Stimulated activated CD8-positive, alpha-beta memory T cell treated with anti-CD3 and anti-CD28 coated beads, Interleukin-4, amount 100 ng/mL, for 24 hours (primary cell): ENCODE measurements around the gene PTRHD1.

Experiments used
- DNase-seq: peaks from one replicate; pipeline ENCODE4 v3.0.0-alpha.2; 2020; ENCODE audit warnings: low read depth

The PTRHD1 gene

GRCh38 chr2:24830351-24830750, 37.2 kb upstream of the PTRHD1 start:
- DNase-seq, result no peak

- DNase-seq, result no peak
Measured at GRCh38 chr2:24828238-24828996, 35.2 kb upstream of the PTRHD1 start.

GRCh38 chr2:24827321-24828237, 34.4 kb upstream of the PTRHD1 start:
- peak; percentile 60 for DNase-seq

- DNase-seq, result no peak
Measured at GRCh38 chr2:24826773-24827145, 33.6 kb upstream of the PTRHD1 start.

GRCh38 chr2:24825883-24826772, 32.9 kb upstream of the PTRHD1 start:
- DNase-seq, result no peak

GRCh38 chr2:24824966-24825882, 32.0 kb upstream of the PTRHD1 start:
- no peak for DNase-seq

- DNase-seq, result no peak
Measured at GRCh38 chr2:24824071-24824588, 30.9 kb upstream of the PTRHD1 start.

GRCh38 chr2:24822049-24822706, 29.0 kb upstream of the PTRHD1 start:
- DNase-seq, result no peak

- DNase-seq, result no peak
Measured at GRCh38 chr2:24821433-24821891, 28.3 kb upstream of the PTRHD1 start.

- DNase-seq, result no peak
Measured at GRCh38 chr2:24820598-24821432, 27.6 kb upstream of the PTRHD1 start.

- no peak for DNase-seq
Measured at GRCh38 chr2:24820175-24820513, 27.0 kb upstream of the PTRHD1 start.

GRCh38 chr2:24819442-24820174, 26.4 kb upstream of the PTRHD1 start:
- DNase-seq, result no peak

GRCh38 chr2:24818721-24819167, 25.6 kb upstream of the PTRHD1 start:
- DNase-seq, result no peak

- DNase-seq, result no peak
Measured at GRCh38 chr2:24816884-24817283, 23.7 kb upstream of the PTRHD1 start.

GRCh38 chr2:24816404-24816803, 23.2 kb upstream of the PTRHD1 start:
- no peak for DNase-seq

GRCh38 chr2:24815171-24815570, 22.0 kb upstream of the PTRHD1 start:
- DNase-seq, result no peak

- no peak for DNase-seq
Measured at GRCh38 chr2:24814516-24814915, 21.3 kb upstream of the PTRHD1 start.

- DNase-seq, result no peak
Measured at GRCh38 chr2:24813691-24814137, 20.5 kb upstream of the PTRHD1 start.
